ENCODE results near the gene OR2A25.

Gene OR2A25

GRCh38 chr7:144074374-144074773 lies 4.8 kb downstream of the OR2A25 start:
- DNase-seq = no peak

- no peak for DNase-seq
Observed at GRCh38 chr7:144085978-144086377, 16.4 kb downstream of the OR2A25 start, which contains the start of gene OR2A12. OR2A12 (plus strand) TSS chr7:144086278; CDS start chr7:144095108, 8,830 bp downstream.

GRCh38 chr7:144086730-144087129 lies 17.1 kb downstream of the OR2A25 start:
- no peak for DNase-seq

- DNase-seq = no peak
Observed at GRCh38 chr7:144087230-144087629, 17.6 kb downstream of the OR2A25 start.

- no peak for DNase-seq
Observed at GRCh38 chr7:144090667-144091066, 21.1 kb downstream of the OR2A25 start.

- no peak for DNase-seq
Observed at GRCh38 chr7:144098776-144099175, 29.2 kb downstream of the OR2A25 start.

GRCh38 chr7:144100607-144101006 lies 31.0 kb downstream of the OR2A25 start:
- DNase-seq = no peak

- no peak for DNase-seq
Observed at GRCh38 chr7:144102041-144102440, 32.4 kb downstream of the OR2A25 start.

- no peak for DNase-seq
Observed at GRCh38 chr7:144105211-144105610, 35.6 kb downstream of the OR2A25 start.

GRCh38 chr7:144109283-144109682 lies 39.7 kb downstream of the OR2A25 start, which contains the start of gene OR2A2:
OR2A2 (plus strand) TSS chr7:144109583; CDS start chr7:144109583, 0 bp downstream.
- no peak for DNase-seq

- no peak for DNase-seq
Observed at GRCh38 chr7:144110272-144110671, 40.7 kb downstream of the OR2A25 start.

- no peak for DNase-seq
Observed at GRCh38 chr7:144113651-144114050, 44.0 kb downstream of the OR2A25 start.

- DNase-seq = no peak
Observed at GRCh38 chr7:144118341-144118740, 48.7 kb downstream of the OR2A25 start.

- DNase-seq = no peak
Observed at GRCh38 chr7:144122876-144123275, 53.3 kb downstream of the OR2A25 start, which contains the start of gene OR2A14. OR2A14 (plus strand) TSS chr7:144123176; CDS start chr7:144129113, 5,937 bp downstream.
